Muscle of arm (tissue), 12 donors: ENCODE measurements around the gene RXYLT1. TPM values are rescaled to one million over a fixed set of nuclear protein-coding genes. Genes with fewer than 3 reads are reported as not detected.
A peak's percentile ranks its signal among the peaks of the same experiment; 100 is the strongest.

Experiments used
- DNase-seq: peaks from one replicate; pipeline ENCODE4 v3.0.0-alpha.2; 2013
- polyA plus RNA-seq, 12 donors: library from polyadenylated mRNA; unstranded; fragments of 120-200 nt; gene quantifications; one replicate each; pipeline ENCODE4 v1.2.1, GENCODE V29; 2013; ENCODE audit not compliant: insufficient read length in 12 of 12

Gene RXYLT1
- polyA plus RNA-seq, 12 donors, result 16.0 to 23.3 (median 19.4) TPM; not detected in 1

DNA sequence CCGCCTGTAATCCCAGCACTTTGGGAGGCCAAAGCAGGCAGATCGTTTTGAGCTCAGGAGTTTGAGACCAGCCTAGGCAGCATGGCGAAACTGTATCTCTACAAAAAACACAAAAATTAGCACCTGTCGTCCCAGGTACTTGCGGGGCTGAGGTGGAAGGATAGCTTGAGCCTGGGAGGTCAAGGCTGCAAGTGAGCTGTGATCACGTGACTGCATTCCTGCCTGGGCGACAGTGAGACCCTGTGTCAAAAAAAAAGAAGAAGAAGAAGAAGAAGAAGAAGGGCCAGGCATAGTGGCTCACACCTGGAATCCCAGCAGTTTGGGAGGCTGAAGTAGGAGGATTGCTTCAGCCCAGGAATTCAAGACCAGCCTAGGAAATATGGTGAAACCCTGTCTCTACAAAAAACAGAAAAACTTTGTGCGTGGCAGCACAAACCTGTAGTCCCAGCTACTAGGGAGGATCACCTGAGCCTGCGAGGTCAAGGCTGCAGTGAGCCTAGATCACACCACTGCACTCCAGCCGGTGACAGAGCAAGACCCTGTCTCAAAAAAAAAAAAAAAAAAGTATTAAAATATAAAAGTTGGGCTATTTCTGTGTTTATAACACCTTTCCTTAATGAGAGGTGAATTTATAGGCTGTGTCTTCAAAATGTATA, 15.5 kb downstream of the RXYLT1 start:
- no peak for DNase-seq

DNA sequence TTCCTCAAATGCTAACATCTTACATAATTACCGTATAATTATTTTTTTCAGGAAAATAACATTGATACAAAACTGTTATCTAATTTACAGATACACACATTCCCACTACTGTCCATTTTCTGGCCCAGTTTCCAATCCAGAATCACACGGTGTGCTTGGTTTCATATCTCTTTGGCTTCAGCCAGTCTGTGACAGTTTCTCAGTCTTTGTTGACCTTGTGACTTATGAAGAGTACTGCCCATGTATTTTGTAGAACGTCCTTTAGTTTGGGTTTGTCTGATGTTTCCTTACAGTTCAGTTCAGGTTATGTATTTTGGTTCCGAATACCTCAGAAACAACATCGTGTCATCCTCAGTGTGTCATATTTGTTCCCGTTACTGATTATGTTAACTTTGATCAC, 16.2 kb downstream of the RXYLT1 start:
- DNase-seq, result no peak

DNA sequence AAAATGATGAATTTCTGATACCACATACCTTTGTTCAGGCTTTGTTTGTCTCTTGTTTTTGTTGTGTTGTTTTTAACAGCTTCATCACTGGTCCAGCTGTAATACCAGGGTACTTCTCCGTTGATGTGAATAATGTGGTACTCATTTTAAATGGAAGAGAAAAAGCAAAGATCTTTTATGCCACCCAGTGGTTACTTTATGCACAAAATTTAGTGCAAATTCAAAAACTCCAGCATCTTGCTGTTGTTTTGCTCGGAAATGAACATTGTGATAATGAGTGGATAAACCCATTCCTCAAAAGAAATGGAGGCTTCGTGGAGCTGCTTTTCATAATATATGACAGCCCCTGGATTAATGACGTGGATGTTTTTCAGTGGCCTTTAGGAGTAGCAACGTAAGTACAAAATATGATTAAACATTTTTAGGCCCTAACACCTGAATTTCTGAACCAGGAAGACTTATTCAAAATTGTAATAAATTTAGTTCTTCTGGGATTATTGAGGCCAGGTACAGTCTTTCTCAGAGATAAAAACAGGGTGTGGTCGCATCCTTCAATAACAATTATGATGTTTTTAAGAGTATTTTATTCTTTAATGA, 22.4 kb downstream of the RXYLT1 start:
- DNase-seq, result peak; percentile 20

DNA sequence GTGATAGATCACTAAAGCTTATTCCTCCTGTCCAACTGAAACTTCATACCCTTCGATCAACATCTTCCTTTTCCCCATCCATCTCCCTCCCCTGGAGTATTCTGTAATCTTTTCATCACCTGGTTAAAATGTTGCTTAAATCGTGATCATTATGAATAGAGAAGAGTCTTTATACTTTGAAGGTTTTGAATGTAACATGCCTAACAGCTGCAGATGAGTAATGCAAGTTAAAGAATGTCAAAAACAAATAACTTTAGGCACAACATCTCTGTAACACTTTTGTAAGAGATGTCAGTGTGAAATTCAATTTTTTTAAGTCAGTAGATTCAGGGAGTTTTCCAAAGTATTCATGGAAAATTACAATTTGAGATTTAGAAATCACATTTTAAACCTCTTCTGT, 25.0 kb downstream of the RXYLT1 start:
- no peak for DNase-seq

DNA sequence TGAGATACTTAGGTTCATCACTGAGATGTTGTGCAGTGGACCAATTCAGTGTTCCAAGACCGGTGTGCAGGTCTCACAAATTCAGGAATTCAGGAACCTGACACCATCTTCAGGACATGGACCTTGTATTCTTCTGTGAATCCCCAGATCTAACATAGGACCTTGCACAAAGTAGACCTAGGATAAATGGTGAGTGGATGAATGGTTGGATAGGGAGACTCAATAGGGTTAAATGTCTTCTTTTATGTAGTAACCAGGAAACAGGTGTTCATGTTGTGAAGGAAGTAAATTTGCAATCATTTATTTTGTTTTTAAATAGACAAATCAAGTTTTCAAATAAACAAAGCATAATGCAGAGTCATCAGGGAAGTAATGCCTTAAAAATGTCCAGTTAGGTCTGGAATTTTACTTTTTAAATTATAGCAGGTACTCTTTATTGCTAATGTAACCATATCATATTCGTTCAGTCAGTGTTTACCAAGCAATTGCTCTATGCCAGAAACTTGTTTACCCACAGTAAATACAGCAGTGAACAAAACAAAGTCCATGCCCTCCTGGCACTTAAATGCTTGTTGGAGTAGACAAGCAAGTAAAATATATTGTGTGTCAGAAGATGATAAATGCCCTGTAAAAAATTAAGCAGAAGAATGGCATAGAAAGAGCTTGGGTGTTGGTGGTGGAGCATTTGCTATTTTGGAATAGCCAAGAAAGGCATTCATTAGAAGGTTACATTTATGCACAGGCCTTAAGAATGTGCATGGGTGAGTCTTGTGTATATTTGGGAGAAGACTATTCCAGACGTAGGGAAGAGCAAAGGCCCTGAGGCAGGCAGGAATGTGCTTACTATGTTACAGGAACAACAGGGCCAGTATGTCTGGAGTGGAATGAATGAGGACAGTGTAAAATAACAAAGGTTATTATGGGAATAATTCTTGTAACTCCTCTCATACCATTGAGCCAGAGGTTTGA, 26.3 kb downstream of the RXYLT1 start:
- DNase-seq, result no peak

DNA sequence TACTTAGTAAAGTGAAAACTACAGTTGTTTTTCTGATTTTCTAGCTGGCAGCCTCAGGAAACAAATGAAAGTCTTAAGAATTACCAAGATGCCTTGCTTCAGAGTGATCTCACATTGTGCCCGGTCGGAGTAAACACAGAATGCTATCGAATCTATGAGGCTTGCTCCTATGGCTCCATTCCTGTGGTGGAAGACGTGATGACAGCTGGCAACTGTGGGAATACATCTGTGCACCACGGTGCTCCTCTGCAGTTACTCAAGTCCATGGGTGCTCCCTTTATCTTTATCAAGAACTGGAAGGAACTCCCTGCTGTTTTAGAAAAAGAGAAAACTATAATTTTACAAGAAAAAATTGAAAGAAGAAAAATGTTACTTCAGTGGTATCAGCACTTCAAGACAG, 28.9 kb downstream of the RXYLT1 start:
- DNase-seq, result no peak

DNA sequence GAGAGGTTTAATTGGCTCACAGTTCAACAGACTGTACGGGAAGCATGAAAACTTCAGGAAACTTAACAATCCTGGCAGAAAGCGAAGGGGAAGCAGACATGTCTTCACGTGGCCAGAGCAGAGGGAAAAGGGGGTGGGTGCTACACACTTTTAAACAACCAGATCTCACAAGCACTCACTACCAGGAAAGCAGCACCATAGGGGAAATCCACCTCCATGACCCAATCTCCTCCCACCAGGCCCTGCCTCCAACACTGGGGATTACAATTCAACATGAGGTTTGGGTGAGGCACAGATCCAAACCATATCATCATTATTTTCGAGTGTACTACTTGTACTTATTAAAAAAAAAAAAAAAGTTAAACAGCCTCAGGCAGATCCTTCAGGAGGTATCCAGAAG, 29.9 kb downstream of the RXYLT1 start:
- no peak for DNase-seq

DNA sequence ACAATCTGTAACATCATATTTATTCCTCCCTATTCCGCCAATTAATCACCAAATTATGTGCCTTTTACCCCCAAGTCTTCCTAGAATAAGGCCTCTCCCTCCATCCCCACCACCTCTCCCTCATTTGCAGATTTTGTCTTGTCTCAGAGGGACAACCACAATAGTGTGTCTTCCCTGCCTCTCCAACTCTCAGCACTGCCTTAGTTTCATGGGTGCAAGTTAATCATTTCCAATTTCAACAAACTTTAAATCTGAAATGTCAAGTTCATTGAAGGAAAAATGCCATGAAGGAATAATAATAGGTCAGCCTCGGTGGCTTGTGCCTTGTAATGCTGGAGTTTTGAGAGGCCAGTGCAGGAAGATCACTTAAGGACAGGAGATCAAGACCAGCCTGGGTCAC, 31.6 kb downstream of the RXYLT1 start:
- no peak for DNase-seq

DNA sequence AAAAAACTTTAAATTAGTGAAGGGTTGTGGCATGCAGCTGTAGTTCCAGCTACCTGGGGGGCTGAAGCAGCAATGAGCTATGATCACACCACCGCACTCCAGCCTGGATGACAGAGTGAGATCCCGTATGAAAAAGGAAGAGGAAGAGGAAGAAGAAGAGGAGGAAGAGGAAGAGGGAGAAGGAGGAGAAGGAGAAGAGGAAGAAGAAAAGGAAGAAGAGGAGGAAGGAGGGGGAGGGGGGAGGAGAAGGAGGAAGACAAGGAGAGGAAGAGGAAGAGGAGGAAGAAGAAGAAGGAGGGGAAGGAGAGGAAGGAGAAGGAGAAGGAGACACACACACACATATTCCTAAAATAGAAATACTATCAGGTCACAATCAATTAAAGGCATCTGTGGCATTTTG, 32.0 kb downstream of the RXYLT1 start:
- DNase-seq, result no peak

DNA sequence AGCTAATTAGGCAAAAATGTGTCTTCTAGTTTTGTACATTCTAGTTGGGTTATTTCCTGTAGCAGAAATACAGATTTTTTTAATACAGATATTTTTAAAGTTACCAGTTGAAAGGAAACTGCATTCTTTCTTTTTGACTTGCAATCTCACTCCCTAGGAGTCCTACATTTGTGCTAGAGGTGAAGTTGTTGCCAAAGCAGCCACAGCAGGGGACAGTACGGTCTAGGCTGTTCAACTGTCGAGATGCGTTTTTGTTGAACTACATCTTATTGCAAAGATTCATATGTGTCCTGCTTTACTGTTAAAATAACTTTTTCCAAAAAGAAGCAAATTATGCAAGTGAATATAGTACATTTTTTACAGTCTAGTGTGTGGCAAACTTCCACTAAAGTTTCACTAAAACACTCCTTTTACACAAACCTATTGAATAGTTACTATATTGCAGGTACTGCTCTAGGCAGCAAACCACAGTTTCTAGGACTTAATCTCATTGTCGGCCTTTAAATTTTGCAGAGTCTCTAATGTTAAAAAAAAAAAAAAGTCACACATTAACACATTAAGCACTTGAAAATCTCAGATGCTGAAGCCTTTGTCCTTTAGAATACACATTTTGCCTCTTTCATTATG, 34.5 kb downstream of the RXYLT1 start:
- DNase-seq, result no peak

DNA sequence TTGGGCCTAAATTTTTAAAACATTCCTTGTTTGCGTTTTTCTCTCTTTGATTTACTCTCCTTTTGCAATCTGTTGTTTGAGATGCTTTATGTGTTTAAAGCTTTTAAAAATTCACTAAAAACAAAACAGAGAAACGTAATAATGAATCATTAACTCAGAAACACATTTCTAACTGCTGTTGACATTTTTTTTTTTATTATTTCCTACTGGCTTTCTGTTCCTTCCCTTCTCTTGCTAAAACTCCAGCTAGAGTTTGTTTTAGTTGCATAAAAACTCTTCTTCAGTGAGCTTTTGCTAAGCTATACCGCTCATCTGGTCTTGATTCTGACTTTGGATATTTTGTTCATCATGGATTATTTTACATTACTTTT, 35.8 kb downstream of the RXYLT1 start:
- DNase-seq, result no peak

DNA sequence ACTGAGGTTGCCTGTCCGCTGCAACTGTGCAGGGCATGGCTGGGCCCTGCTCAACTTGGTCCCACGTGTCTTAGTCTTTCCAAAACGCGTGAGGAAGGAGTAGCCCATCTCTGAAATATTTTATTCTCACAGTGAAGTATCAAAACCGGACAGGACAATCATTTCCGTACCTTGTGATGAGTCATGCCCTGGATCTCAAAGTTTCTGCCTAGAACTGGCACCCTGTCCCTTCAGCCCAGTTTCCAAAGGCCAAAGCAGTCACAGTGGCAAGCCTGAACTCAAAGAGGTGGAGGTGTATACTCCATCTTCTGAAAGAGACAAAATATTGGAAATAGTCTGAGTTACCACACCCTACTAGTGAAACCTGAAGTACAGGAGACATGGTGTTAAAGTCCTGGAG, 36.3 kb downstream of the RXYLT1 start:
- no peak for DNase-seq

DNA sequence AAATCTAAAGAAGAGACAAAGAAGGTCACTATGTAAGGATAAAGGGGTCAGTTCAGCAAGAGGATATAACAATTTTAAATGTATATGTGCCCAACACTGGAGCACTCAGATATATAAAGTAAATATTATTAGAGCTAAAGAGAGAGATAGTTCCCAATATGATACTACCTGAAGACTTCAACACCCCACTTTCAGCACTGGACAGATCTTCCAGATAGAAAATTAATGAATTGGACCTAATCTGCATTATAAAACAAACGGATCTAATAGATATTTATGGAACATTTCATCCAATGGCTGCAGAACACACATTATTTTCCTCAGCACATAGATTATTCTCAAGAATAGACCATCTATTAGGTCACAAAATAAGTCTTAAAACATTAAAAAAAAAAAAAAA, 40.7 kb downstream of the RXYLT1 start:
- DNase-seq, result no peak

DNA sequence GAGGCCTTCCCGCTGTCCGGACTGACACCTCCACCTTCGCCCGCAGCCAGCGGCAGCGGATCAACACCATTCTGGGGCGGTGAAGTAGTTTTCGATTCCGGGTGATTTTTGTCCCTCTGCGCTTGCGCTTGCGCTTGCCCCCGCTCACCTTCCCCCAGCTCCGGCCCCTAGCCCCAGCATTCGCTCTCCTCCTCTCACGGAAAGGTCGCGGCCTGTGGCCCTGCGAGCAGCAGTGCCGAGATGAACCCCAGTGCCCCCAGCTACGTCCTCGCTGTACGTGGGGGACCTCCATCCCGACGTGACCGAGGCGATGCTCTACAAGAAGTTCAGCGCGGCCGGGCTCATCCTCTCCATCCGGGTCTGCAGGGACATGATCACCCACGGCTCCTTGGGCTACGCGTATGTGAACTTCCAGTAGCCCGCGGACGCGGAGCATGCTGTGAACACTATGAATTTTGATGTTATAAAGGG, 42.1 kb downstream of the RXYLT1 start:
- DNase-seq, result peak; percentile 27

DNA sequence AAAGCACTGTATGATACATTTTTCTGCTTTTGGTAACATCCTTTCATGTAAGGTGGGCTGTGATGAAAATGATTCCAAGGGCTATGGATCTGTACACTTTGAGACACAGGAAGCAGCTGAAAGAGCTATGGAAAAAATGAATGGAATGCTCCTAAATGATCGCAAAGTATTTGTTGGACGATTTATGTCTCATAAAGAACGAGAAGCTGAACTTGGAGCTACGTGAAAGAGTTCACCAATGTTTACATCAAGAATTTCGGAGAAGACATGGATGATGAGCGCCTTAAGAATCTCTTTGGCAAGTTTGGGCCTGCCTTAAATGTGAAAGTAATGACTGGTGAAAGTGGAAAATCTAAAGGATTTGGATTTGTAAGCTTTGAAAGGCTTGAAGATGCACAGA, 42.6 kb downstream of the RXYLT1 start:
- DNase-seq, result no peak

DNA sequence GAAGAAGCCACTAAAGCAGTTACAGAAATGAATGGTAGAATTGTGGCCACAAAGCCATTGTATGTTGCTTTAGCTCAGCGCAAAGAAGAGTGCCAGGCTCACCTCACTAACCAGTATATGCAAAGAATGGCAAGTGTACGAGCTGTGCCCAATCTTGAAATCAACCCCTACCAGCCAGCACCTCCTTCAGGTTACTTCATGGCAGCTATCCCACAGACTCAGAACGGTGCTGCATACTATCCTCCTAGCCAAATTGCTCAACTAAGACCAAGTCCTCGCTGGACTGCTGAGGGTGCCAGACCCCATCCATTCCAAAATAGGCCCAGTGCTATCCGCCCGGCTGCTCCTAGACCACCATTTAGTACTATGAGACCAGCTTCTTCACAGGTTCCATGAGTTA, 43.3 kb downstream of the RXYLT1 start:
- no peak for DNase-seq

DNA sequence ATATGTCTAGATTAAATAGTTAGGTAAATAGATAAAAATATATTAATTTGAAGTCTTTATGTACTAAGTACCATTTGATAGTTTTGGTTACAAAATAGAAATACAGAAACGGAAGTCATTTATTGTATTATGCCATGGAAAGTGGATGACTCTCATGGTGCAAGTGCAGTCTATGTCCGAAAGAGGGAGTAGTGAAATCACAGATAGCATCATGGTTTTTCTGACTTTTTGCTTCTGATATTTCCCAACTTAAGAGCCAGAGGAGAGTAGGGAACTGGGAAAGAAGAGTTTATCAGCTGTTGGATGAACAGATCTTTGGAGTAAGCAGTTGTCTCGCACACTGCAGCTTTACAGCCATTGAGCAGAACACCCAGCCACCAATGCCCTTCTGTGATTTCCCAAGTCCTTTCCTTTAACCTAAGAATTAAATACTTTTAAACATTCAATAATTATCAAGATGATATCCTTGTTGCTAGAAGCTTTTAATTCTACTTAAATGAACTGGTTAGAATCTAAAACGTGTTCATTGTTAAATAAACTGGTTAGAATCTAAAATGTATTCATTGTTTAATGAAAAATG, 46.4 kb downstream of the RXYLT1 start:
- peak; percentile 47 for DNase-seq

DNA sequence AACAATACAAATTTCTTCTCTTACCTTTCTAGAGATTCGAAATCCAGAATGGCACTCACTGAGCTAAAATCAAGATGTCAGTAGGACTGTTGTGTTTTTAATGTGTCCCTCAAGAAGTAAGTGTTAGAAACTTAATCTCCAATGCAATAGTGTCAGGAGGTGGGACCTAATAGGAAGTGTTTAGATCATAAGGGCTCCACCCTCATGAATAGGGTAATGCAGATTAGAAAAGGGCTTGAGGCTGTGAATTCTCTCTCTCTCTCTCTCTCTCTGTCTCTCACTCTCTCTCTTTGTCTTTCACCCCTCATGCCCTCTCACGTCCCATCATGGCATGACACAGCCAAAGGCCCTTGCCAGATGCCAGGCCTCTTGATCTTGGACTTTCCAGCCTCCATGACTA, 49.2 kb downstream of the RXYLT1 start:
- DNase-seq, result no peak

DNA sequence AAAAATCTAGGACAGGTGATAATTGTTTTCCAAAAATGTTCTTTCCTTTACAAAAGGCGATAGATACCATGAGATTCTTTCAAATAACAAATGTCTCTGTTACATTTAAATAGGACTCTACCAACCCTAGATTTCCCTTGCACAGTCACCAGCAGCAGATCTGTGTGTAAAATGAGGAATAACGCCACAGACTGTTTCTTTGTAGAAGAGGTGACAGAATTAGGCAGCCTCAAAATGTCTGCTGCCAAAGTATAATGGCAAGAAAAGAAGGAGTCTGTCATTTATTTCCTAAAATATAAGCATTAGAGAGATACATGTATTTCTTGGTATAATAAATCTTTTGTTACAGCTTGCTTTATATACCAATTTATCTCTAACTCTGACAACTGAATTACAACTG, 56.3 kb downstream of the RXYLT1 start:
- no peak for DNase-seq

DNA sequence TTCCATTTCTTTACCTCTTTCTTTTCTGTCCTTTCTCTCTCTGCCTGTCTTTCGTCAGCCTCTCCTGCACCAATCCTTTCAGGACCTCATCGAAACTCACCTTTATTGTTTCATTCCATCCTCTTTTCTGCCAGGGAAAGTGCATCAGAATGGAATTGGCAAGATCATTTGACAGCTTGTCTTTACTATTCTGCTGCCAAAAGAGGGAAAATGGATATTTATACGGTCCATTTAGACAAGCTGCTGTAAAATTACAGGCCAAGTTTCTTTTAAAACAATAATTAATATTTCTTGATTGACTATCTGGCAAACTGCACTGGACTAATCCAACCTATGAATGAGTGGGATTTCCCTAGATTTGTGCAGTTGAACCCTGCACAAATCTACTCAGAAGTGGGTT, 57.2 kb downstream of the RXYLT1 start:
- DNase-seq, result no peak

DNA sequence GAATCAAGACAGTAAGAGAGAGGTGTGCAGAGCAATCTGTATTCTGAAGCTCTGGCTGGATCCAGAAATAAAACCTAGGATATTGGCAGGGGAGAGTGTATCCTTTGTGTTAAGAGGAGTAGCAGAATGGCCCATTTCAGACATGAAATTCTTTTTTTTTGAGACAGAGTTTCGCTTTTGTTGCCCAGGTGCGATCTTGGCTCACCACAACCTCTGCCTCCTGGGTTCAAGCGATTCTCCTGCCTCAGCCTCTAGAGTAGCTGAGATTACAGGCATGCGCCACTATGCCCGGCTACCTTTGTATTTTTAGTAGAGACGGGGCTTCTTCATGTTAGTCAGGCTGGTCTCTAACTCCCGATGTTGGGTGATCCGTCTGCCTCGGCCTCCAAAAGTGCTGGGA, 58.7 kb downstream of the RXYLT1 start:
- DNase-seq, result no peak

DNA sequence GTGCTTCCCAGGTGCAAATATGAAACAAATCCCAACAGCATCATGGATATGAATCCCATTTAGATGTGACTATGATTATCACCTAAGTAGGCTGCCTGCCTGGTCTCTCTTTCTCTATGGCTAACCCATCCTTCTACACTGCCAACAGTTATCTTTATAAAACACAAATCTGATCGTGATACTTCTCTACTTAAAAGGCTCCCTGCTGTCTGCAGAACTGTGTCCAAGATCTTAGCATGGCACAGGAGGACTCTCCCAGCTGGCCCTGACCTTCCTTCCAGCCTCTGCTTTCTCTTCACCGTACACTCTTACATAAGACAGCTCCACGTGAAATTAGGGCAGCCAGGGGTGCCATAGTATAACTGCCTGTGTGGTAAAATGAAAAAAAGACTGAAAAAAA, 61.3 kb downstream of the RXYLT1 start:
- no peak for DNase-seq
